GM21737 (cell line): Measurements from ENCODE around the gene COL8A1.

ENCODE experiments used
- ATAC-seq: cut with Tn5 transposase; IDR thresholded peaks from one replicate; pipeline ENCODE4 v1.9.1; 2021; ENCODE audit warnings: mild to moderate bottlenecking, moderate library complexity; ENCODE audit not compliant: unreplicated experiment

COL8A1 gene

GRCh38 chr3:99637368-99638111 lies 854 bp upstream of the COL8A1 start:
- ATAC-seq, result no peak

GRCh38 chr3:99639579-99639978 lies 1.2 kb downstream of the COL8A1 start:
- no peak for ATAC-seq

GRCh38 chr3:99640214-99640851 lies 1.9 kb downstream of the COL8A1 start:
- ATAC-seq, result no peak

GRCh38 chr3:99641480-99641879 lies 3.1 kb downstream of the COL8A1 start:
- no peak for ATAC-seq

GRCh38 chr3:99641982-99642381 lies 3.6 kb downstream of the COL8A1 start:
- no peak for ATAC-seq

GRCh38 chr3:99644017-99644416 lies 5.6 kb downstream of the COL8A1 start:
- no peak for ATAC-seq

- ATAC-seq, result no peak
Observed at GRCh38 chr3:99644746-99645145, 6.4 kb downstream of the COL8A1 start.

- no peak for ATAC-seq
Observed at GRCh38 chr3:99645277-99646106, 7.1 kb downstream of the COL8A1 start.

GRCh38 chr3:99646107-99646435 lies 7.7 kb downstream of the COL8A1 start:
- ATAC-seq, result no peak

GRCh38 chr3:99647081-99647480 lies 8.7 kb downstream of the COL8A1 start:
- no peak for ATAC-seq

- ATAC-seq, result no peak
Observed at GRCh38 chr3:99648101-99648500, 9.7 kb downstream of the COL8A1 start.

GRCh38 chr3:99648516-99648915 lies 10.1 kb downstream of the COL8A1 start:
- no peak for ATAC-seq

GRCh38 chr3:99651531-99651930 lies 13.1 kb downstream of the COL8A1 start:
- ATAC-seq, result no peak

GRCh38 chr3:99656624-99657023 lies 18.2 kb downstream of the COL8A1 start:
- no peak for ATAC-seq

- ATAC-seq, result no peak
Observed at GRCh38 chr3:99658274-99658673, 19.9 kb downstream of the COL8A1 start.

GRCh38 chr3:99659032-99659431 lies 20.6 kb downstream of the COL8A1 start:
- no peak for ATAC-seq

- no peak for ATAC-seq
Observed at GRCh38 chr3:99659951-99660350, 21.6 kb downstream of the COL8A1 start.

- ATAC-seq, result no peak
Observed at GRCh38 chr3:99662838-99663570, 24.6 kb downstream of the COL8A1 start.

- ATAC-seq, result no peak
Observed at GRCh38 chr3:99663977-99664376, 25.6 kb downstream of the COL8A1 start.

GRCh38 chr3:99665017-99665416 lies 26.6 kb downstream of the COL8A1 start:
- no peak for ATAC-seq

GRCh38 chr3:99666201-99666600 lies 27.8 kb downstream of the COL8A1 start:
- no peak for ATAC-seq
